OCI-LY3 (cell line): ENCODE results near the gene AKT3.

Experiments
- CTCF ChIP-seq: fragments of 200-600, 300-600 bp; sonication (generic); IDR thresholded peaks from 2 replicates; pipeline ENCODE4 v1.5.1; 2014; ENCODE audit warnings: antibody characterized with exemption, low read length, low read depth
- EZH2phosphoT487 ChIP-seq: fragments of 200-600 bp; shearing (Covaris generic); IDR thresholded peaks from 2 replicates; pipeline ENCODE4 v1.6.1; 2018; ENCODE audit warnings: antibody characterized with exemption, mixed run types, low read depth

DNA sequence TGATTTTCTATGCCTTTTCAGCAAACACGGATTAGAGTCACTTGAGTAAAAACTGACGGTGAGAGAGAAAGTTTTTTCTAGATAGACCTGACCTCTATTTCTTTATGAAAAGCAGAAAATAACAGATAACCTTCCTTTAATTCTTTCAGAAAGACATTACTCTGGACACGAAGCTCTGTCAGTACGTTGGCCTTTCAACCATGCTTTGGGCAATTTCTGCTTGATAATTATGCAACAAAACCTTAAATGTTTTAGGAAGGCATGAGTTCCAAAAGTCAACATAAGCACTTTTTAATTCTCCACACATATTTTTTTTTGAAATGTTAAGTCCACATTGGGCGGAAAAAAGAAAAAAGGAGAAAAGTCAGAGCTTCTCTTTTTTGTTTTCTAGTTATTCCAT lies 137.8 kb downstream of the AKT3 start:
- TF ChIP-seq CTCF (no peak), EZH2phosphoT487 (no peak)
